B cell (primary cell): ENCODE measurements around the gene ACR. TPM values are rescaled to one million over a fixed set of nuclear protein-coding genes. Genes with fewer than 3 reads are reported as not detected.

Experiments
- ATAC-seq: fragments of 200-7000 bp; cut with Tn5 transposase; one replicate; pipeline ENCODE4 v1.10.0; 2021; ENCODE audit warnings: low read depth, mild to moderate bottlenecking, moderate number of reproducible peaks, moderate library complexity
- CTCF ChIA-PET: fragments of 350-600 bp; sonication (Branson Sonifier 250); formaldehyde crosslinking; loops from one replicate; lab custom pipeline; 2021; ENCODE audit warnings: antibody characterized with exemption, inconsistent platforms; lab: Charles Lee
- POLR2A ChIA-PET: fragments of 350-600 bp; sonication (Branson Sonifier 250); formaldehyde crosslinking; loops from one replicate; lab custom pipeline; 2021; ENCODE audit warnings: antibody characterized with exemption; lab: Charles Lee
- DNase-seq: peaks from one replicate; pipeline ENCODE4 v3.0.0; 2013
- H2AFZ ChIP-seq: 2 replicates; pipeline ENCODE4 v1.6.1; 2012; ENCODE audit warnings: mild to moderate bottlenecking, low read depth, low read length; ENCODE audit not compliant: insufficient read depth, poor library complexity, severe bottlenecking
- H3K27ac ChIP-seq, 2 donors: 1 replicate in 1 of 2; 2 replicates in 1 of 2; pipeline ENCODE4 v1.5.1; 2012 to 2013; ENCODE audit warnings: low read length in 2 of 2, mild to moderate bottlenecking in 2 of 2, moderate library complexity in 1 of 2
- H3K27me3 ChIP-seq, 4 experiments: fragments of 200-600 bp in 1 of 4; sonication (generic) in 1 of 4; replicated peaks in 1 of 4; 1 replicate in 2 of 4; 2 replicates in 2 of 4; pipeline versions ENCODE4 v1.6.1 to v1.7.0; 2013 to 2016; ENCODE audit warnings: low read length in 3 of 4, mild to moderate bottlenecking in 2 of 4, mixed read lengths in 1 of 4, moderate library complexity in 1 of 4; ENCODE audit not compliant: insufficient read depth in 4 of 4, control insufficient read depth in 3 of 4; ENCODE audit errors: control extremely low read depth in 1 of 4
- H3K36me3 ChIP-seq, 2 experiments: replicated peaks in 1 of 2; 1 replicate in 1 of 2; 2 replicates in 1 of 2; pipeline versions ENCODE4 v1.6.1 to v1.7.1; 2013; ENCODE audit warnings: low read length in 1 of 2; ENCODE audit not compliant: insufficient read depth in 2 of 2, control insufficient read depth in 1 of 2; ENCODE audit errors: control extremely low read depth in 1 of 2, extremely low read depth in 1 of 2
- H3K4me1 ChIP-seq, 2 donors: fragments of 200-600 bp in 1 of 2; sonication (generic) in 1 of 2; 1 replicate in 1 of 2; 2 replicates in 1 of 2; pipeline versions ENCODE4 v1.5.1 to v1.6.1; 2013 to 2017; ENCODE audit warnings: low read length in 2 of 2; ENCODE audit not compliant: control insufficient read depth in 2 of 2, insufficient read depth in 2 of 2
- H3K4me2 ChIP-seq: replicated peaks from 2 replicates; pipeline ENCODE3; 2012; ENCODE audit warnings: mild to moderate bottlenecking, low read depth, low read length; ENCODE audit not compliant: poor library complexity, severe bottlenecking
- H3K4me3 ChIP-seq, 5 experiments: fragments of 200-600 bp in 1 of 5; sonication (generic) in 1 of 5; 1 replicate in 3 of 5; 2 replicates in 2 of 5; pipeline versions ENCODE4 v1.5.1 to v1.7.0; 2011 to 2016; ENCODE audit warnings: low read length in 4 of 5, mild to moderate bottlenecking in 4 of 5, low read depth in 2 of 5, control low read depth in 1 of 5, moderate library complexity in 1 of 5; ENCODE audit not compliant: insufficient read depth in 1 of 5; ENCODE audit errors: control extremely low read depth in 1 of 5, extremely low read depth in 1 of 5
- H3K79me2 ChIP-seq: fragments of 200-600 bp; sonication (generic); one replicate; pipeline ENCODE4 v1.6.0; 2016; ENCODE audit warnings: low read length; ENCODE audit not compliant: control insufficient read depth, insufficient read depth
- H3K9ac ChIP-seq: fragments of 200-600 bp; sonication (generic); 2 replicates; pipeline ENCODE4 v1.6.1; 2017; ENCODE audit warnings: mild to moderate bottlenecking, low read length, moderate library complexity
- H3K9me3 ChIP-seq, 3 donors: one replicate each; pipeline versions ENCODE4 v1.6.1 to v1.7.1; 2013; ENCODE audit warnings: low read length in 2 of 3; ENCODE audit not compliant: control insufficient read depth in 2 of 3, insufficient read depth in 1 of 3; ENCODE audit errors: control extremely low read depth in 1 of 3
- H4K20me1 ChIP-seq: 2 replicates; pipeline ENCODE4 v1.6.0; 2012; ENCODE audit warnings: mild to moderate bottlenecking, low read length; ENCODE audit not compliant: insufficient read depth, control insufficient read depth, poor library complexity, severe bottlenecking
- H3K27ac Mint-ChIP-seq: one replicate; pipeline ENCODE4 v1.8.0; 2021; ENCODE audit warnings: mixed read lengths
- H3K27me3 Mint-ChIP-seq: one replicate; pipeline ENCODE4 v1.8.0; 2021; ENCODE audit warnings: mixed read lengths
- H3K4me1 Mint-ChIP-seq: one replicate; pipeline ENCODE4 v1.8.0; 2021; ENCODE audit warnings: mixed read lengths
- H3K4me3 Mint-ChIP-seq: one replicate; pipeline ENCODE4 v1.8.0; 2021; ENCODE audit warnings: mixed read lengths
- H3K9me3 Mint-ChIP-seq: one replicate; pipeline ENCODE4 v1.8.0; 2022; ENCODE audit warnings: mixed read lengths; ENCODE audit not compliant: insufficient read depth
- CTCF ChIP-seq: fragments of 200-600 bp; IDR thresholded peaks from one replicate; pipeline ENCODE4 v1.8.0; 2022; ENCODE audit warnings: antibody characterized with exemption, mild to moderate bottlenecking
- EZH2 ChIP-seq: IDR thresholded peaks from 2 replicates; pipeline ENCODE4 v1.6.1; 2012; ENCODE audit warnings: borderline replicate concordance, low read depth, mild to moderate bottlenecking, moderate library complexity, low read length; ENCODE audit not compliant: insufficient read depth, poor library complexity, severe bottlenecking
- WGBS: methylation state at CpG from one replicate; pipeline ENCODE4 v1.1.5; 2013; ENCODE audit warnings: missing lambda C conversion rate; ENCODE audit not compliant: insufficient coverage; 5-methylcytosine and 5-hydroxymethylcytosine counted together
- intact Hi-C: fragments of 100-400 bp; cut with micrococcal nuclease; formaldehyde crosslinking; loops from one replicate; pipeline ENCODE4 v1.10.0; 2022
- polyA plus RNA-seq: library from polyadenylated mRNA; depleted of rRNA; stranded (reverse); fragments of >200 nt; gene quantifications from 2 replicates; pipeline ENCODE4 v1.2.3, GENCODE V29; 2012
- total RNA-seq, 2 donors: library from RNA; stranded (reverse); fragments of 120-200 nt in 1 of 2; gene quantifications; 1 replicate in 1 of 2; 2 replicates in 1 of 2; pipeline versions ENCODE4 v1.2.3 to v1.2.4, GENCODE V29; 2013 to 2022

Gene ACR
- total and polyA plus RNA-seq, 2 donors (not counting 1 experiment from before 2014, with no cell fraction given), result not detected

GRCh38 chr22:50734986-50735738 is 2.8 kb upstream of the ACR start:
- no peak for DNase-seq

More at GRCh38 chr22:50734986-50735738, 2.8 kb upstream of the ACR start:
- POLR2A ChIA-PET, result no interaction called here
- H3K27me3 Mint-ChIP-seq, result peaks cover 22% of the 10 kb centered on the region
- H3K4me1 Mint-ChIP-seq, result peaks cover 2% of the 10 kb centered on the region
- no peak overlapping the region for H3K4me2 ChIP-seq
- H3K27ac Mint-ChIP-seq, result no peak overlapping the region
- no peak for ATAC-seq
- no peak overlapping the region for H2AFZ ChIP-seq
- intact Hi-C loops, result no loop called here
- no peak overlapping the region for H3K4me3 ChIP-seq
- no peaks in the 10 kb centered on the region for H3K4me1 ChIP-seq
- TF ChIP-seq CTCF, result no peak
- no peak for TF ChIP-seq EZH2
- no peak overlapping the region for H3K9ac ChIP-seq
- no peaks in the 10 kb centered on the region for H3K36me3 ChIP-seq
- no peaks in the 10 kb centered on the region for H3K9me3 ChIP-seq
- H3K79me2 ChIP-seq, result no peaks in the 10 kb centered on the region
- no peaks in the 10 kb centered on the region for H4K20me1 ChIP-seq
- no peaks in the 10 kb centered on the region for H3K27me3 ChIP-seq
- H3K9me3 Mint-ChIP-seq, result no peaks in the 10 kb centered on the region
- no peak overlapping the region for H3K4me3 Mint-ChIP-seq
- WGBS, result 93% methylated on average over 9 of the region's 13 CpGs
- no peak overlapping the region for H3K27ac ChIP-seq
- CTCF ChIA-PET, result interaction anchor here (0.7 kb wide), 1 partner anchor 67 kb away, joined by 3 read pairs; no protein-coding TSS in a partner anchor
